OCI-LY3 (cell line): Measurements from ENCODE around the gene SDK1.

Experiments
- H2AFZ ChIP-seq: fragments of 200-600, 300-600 bp; shearing (Covaris generic); 2 replicates; pipeline ENCODE4 v1.6.0; 2014; ENCODE audit warnings: antibody characterized with exemption, low read depth, low read length
- H3K27ac ChIP-seq: fragments of 200-600, 300-600 bp; sonication (generic); 2 replicates; pipeline ENCODE4 v1.5.1; 2014; ENCODE audit warnings: mild to moderate bottlenecking, low read length, moderate library complexity, mixed read lengths
- H3K27me3 ChIP-seq: fragments of 200-600, 300-600 bp; sonication (generic); 2 replicates; pipeline ENCODE4 v1.6.1; 2014; ENCODE audit warnings: low read depth, low read length, mixed read lengths
- H3K36me3 ChIP-seq: fragments of 200-600, 300-600 bp; sonication (generic); replicated peaks from 2 replicates; pipeline ENCODE3; 2014; ENCODE audit warnings: low read depth, low read length, mixed read lengths
- H3K4me1 ChIP-seq: fragments of 300-600, 200-600 bp; sonication (generic); 2 replicates; pipeline ENCODE4 v1.6.1; 2014; ENCODE audit warnings: low read length, mixed read lengths
- H3K4me2 ChIP-seq: fragments of 200-600, 300-600 bp; sonication (generic); 2 replicates; pipeline ENCODE4 v1.6.1; 2014; ENCODE audit warnings: low read length, mixed read lengths
- H3K4me3 ChIP-seq: fragments of 300-600, 200-600 bp; sonication (generic); 2 replicates; pipeline ENCODE4 v1.5.1; 2014; ENCODE audit warnings: antibody characterized with exemption, mild to moderate bottlenecking, low read length, moderate library complexity
- H3K79me2 ChIP-seq: fragments of 300-600, 200-600 bp; shearing (Covaris generic); 2 replicates; pipeline ENCODE4 v1.6.1; 2014; ENCODE audit warnings: mild to moderate bottlenecking, low read length, mixed read lengths
- H3K9ac ChIP-seq: fragments of 300-600, 200-600 bp; shearing (Covaris generic); 2 replicates; pipeline ENCODE4 v1.6.0; 2014; ENCODE audit warnings: mild to moderate bottlenecking, low read length, moderate library complexity
- H3K9me3 ChIP-seq: fragments of 200-600, 300-600 bp; shearing (Covaris generic); 2 replicates; pipeline ENCODE4 v1.6.1; 2014; ENCODE audit warnings: low read length, mixed read lengths; ENCODE audit not compliant: insufficient read depth
- H4K20me1 ChIP-seq: fragments of 200-600, 300-600 bp; sonication (generic); 2 replicates; pipeline ENCODE4 v1.6.1; 2016; ENCODE audit warnings: low read length, mixed read lengths; ENCODE audit not compliant: insufficient read depth
- EZH2phosphoT487 ChIP-seq: fragments of 200-600 bp; shearing (Covaris generic); IDR thresholded peaks from 2 replicates; pipeline ENCODE4 v1.6.1; 2018; ENCODE audit warnings: antibody characterized with exemption, mixed run types, low read depth
- TF ChIP-seq, protein P1 (sequence below): fragments of 200-600, 300-600 bp; sonication (generic); IDR thresholded peaks from 2 replicates; pipeline ENCODE4 v1.5.1; 2014; ENCODE audit warnings: antibody characterized with exemption, low read length, low read depth

Gene SDK1

DNA sequence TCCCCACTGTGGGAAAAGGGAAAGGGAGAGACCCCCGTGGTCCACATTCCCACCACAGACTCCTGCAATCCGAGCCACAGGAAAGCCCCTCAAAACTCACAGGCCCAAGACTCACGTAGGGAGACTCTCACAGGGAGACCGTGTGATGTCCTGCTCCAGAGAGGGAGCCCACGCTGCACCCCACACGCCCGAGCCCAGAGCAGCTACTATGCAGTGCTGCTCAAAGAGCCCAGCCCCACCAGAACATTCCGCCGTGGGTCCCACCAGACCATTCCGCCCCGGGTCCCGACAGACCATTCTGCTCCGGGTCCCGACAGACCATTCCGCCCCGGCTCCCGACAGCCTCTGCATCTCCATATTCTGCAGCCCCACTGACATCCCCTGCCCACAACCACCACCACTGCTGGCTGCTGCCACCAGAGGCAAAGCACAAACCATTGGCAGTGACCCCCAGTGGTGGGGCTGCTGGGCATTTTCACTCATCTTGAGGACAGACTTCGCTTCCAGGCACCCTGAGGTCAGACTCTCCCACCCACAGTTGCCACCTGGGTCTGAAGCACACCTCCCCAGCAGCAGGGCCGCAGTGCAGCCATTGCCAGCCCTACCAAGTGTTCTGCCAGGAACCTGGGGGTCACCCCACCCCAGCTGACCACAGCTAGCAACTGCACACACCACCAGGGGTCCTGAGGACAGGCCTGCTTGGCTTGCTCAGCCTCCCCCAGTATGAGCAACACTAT, 755.7 kb downstream of the SDK1 start:
- Histone ChIP-seq H3K27me3 (no peaks in the 10 kb centered on the region), H3K36me3 (no peaks in the 10 kb centered on the region), H2AFZ (no peak overlapping the region), H4K20me1 (no peaks in the 10 kb centered on the region), H3K4me3 (no peak overlapping the region), H3K4me2 (no peak overlapping the region), H3K9me3 (no peaks in the 10 kb centered on the region), H3K79me2 (no peaks in the 10 kb centered on the region), H3K27ac (no peak overlapping the region), H3K4me1 (no peaks in the 10 kb centered on the region), H3K9ac (no peak overlapping the region)
- TF ChIP-seq, protein P1, sequence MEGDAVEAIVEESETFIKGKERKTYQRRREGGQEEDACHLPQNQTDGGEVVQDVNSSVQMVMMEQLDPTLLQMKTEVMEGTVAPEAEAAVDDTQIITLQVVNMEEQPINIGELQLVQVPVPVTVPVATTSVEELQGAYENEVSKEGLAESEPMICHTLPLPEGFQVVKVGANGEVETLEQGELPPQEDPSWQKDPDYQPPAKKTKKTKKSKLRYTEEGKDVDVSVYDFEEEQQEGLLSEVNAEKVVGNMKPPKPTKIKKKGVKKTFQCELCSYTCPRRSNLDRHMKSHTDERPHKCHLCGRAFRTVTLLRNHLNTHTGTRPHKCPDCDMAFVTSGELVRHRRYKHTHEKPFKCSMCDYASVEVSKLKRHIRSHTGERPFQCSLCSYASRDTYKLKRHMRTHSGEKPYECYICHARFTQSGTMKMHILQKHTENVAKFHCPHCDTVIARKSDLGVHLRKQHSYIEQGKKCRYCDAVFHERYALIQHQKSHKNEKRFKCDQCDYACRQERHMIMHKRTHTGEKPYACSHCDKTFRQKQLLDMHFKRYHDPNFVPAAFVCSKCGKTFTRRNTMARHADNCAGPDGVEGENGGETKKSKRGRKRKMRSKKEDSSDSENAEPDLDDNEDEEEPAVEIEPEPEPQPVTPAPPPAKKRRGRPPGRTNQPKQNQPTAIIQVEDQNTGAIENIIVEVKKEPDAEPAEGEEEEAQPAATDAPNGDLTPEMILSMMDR: no peak
- no peak for TF ChIP-seq EZH2phosphoT487

DNA sequence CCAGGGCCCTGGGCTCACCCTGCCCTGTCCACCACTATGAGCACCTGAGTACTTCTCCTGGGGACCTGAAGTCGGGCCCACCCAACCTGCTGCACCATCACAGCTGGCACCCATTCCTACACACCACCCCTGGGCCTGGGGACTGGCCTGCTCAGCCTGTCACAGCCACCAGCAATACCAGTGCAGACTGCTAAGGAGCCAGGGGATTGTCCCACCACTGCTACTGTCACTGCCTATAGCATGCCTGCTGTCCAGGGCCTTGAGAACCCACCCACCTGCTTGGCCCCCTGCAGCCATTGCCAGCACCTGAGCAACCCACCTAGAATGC, 756.2 kb downstream of the SDK1 start:
- TF ChIP-seq, protein P1: no peak
- TF ChIP-seq EZH2phosphoT487: no peak
- H3K27ac ChIP-seq: no peak overlapping the region
- H2AFZ ChIP-seq: no peak overlapping the region
- H4K20me1 ChIP-seq: no peaks in the 10 kb centered on the region
- no peaks in the 10 kb centered on the region for H3K9me3 ChIP-seq
- no peaks in the 10 kb centered on the region for H3K36me3 ChIP-seq
- no peak overlapping the region for H3K4me3 ChIP-seq
- H3K4me1 ChIP-seq: no peaks in the 10 kb centered on the region
- H3K9ac ChIP-seq: no peak overlapping the region
- no peak overlapping the region for H3K4me2 ChIP-seq
- no peaks in the 10 kb centered on the region for H3K79me2 ChIP-seq
- H3K27me3 ChIP-seq: no peaks in the 10 kb centered on the region

DNA sequence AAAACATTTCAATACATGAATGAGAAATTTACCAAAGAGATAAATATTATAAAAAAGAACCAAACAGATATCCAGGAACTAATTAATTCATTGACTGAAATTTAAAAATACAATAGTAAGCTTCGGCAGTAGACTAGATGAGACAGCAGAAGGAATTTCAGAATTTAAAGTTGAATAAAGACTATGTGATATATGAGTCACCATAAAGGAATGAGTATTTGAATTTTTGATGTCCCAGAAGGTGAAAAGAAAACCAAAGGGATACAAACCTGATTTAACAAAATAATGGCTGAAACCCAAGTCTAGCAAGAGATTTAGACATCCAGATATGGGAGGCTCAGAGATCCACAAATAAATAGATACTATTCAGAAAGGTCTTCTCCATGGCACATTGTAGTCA, 757.1 kb downstream of the SDK1 start:
- Histone ChIP-seq H3K27me3 (no peaks in the 10 kb centered on the region), H2AFZ (no peak overlapping the region), H4K20me1 (no peaks in the 10 kb centered on the region), H3K36me3 (no peaks in the 10 kb centered on the region), H3K9ac (no peak overlapping the region), H3K27ac (no peak overlapping the region), H3K4me2 (no peak overlapping the region), H3K9me3 (no peaks in the 10 kb centered on the region), H3K79me2 (no peaks in the 10 kb centered on the region), H3K4me3 (no peak overlapping the region), H3K4me1 (no peaks in the 10 kb centered on the region)
- TF ChIP-seq, protein P1: no peak
- TF ChIP-seq EZH2phosphoT487: no peak

DNA sequence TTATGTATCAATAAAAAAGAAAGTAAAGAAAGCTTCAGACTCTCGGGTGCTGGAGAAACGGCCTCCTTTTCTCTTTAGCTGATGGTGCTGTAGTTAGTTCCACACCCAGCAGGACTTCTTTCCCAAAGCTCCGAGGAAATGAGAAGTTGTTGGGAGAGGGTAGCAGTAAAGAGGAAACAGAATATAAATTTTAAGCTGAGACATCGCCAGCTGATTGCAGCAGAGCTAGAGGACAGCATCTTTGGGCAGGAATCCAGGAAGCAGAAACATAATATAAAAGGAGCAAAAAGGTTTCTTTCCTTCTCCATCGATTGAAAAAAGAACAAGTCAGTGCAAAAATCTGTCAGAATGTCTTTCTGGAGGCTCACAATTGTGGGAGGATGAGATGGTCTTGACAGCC, 764.1 kb downstream of the SDK1 start:
- no peak overlapping the region for H2AFZ ChIP-seq
- H3K4me1 ChIP-seq: no peaks in the 10 kb centered on the region
- no peak overlapping the region for H3K27ac ChIP-seq
- TF ChIP-seq, protein P1: no peak
- no peak for TF ChIP-seq EZH2phosphoT487
- no peaks in the 10 kb centered on the region for H3K36me3 ChIP-seq
- H3K4me3 ChIP-seq: no peak overlapping the region
- H3K4me2 ChIP-seq: no peak overlapping the region
- no peaks in the 10 kb centered on the region for H4K20me1 ChIP-seq
- no peaks in the 10 kb centered on the region for H3K27me3 ChIP-seq
- no peaks in the 10 kb centered on the region for H3K9me3 ChIP-seq
- H3K9ac ChIP-seq: no peak overlapping the region
- no peaks in the 10 kb centered on the region for H3K79me2 ChIP-seq
